ENCODE measurements around the gene TATDN3.
"Not testable (repeated sequence)": the region's sequence is repeated elsewhere in the genome, so short reads cannot be mapped to it uniquely, and the experiment has no call there.

TATDN3 gene

DNA sequence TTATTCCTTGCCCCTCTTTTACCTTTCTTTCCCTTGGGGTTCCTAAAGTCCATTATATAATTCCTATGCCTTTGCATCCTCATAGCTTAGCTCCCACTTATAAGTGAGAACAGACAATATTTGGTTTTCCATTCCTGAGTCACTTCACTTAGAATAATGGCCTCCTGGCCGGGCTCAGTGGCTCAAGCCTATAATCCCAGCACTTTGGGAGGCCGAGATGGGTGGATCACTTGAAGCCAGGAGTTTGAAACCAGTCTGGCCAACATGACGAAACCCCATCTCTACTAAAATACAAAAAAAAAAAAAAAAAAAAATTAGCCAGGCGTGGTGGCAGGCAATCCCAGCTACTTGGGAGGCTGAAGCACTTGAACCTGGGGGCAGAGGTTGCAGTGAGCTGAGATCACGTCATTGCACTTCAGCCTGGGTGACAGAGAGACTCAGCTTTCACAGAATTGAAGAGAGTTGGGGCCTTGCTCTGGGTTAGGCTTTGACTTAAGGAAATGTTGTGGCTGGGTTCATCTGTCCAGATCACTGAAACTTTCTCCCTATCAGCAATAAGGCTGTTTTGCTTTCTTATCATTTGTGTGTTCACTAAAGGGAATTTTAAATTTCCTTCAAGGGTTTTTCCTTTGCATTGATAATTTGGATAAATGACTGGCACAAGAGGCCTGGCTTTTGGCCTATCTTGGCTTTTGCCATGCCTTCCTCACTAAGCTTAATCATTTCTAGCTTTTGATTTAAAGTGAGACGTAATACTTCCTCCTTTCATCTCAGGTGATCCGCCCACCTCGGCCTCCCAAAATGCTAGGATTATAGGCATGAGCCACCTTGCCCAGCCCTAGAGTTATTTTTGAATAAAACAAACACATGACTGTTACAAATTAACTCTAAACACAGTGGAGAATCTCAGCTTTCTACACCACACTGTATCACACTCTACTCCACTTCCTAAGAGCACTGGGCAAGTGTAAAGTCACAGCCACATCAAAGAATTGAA is 41.8 kb downstream of the TATDN3 start:
- DNase-seq: not testable (repeated sequence)

DNA sequence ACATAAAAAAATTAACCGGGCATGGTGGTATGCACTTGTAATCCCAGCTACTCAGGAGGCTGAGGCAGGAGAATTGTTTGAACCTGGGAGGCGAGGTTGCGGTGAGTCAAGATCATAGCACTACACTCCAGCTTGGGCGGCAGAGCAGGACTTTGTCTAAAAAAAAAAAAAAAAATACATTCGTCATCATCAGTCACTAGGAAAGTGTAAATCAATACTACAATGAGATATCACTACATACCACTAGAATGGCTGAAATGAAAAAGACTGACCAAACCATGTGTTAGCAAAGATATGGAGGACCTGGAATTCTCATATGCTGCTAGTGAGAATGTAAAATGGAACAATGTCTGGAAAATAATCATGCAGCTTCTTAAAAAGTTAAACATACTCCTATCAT is 46.5 kb downstream of the TATDN3 start:
- DNase-seq: no peak

DNA sequence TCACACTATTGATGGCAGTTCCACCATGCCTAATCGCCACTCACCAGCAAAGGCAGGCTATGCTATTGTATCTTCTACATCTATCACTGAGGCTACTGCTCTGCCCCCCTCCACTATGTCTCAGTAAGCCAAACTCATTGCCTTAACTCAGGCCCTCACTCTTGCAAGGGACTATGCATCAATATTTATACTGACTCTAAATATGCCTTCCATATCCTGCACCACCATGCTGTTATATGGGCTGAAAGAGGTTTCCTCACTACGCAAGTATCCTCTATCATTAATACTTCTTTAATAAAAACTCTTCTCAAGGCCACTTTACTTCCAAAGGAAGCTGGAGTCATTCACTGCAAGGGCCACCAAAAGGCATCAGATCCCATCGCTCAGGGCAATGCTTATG is 52.8 kb downstream of the TATDN3 start:
- not testable (repeated sequence) for DNase-seq

DNA sequence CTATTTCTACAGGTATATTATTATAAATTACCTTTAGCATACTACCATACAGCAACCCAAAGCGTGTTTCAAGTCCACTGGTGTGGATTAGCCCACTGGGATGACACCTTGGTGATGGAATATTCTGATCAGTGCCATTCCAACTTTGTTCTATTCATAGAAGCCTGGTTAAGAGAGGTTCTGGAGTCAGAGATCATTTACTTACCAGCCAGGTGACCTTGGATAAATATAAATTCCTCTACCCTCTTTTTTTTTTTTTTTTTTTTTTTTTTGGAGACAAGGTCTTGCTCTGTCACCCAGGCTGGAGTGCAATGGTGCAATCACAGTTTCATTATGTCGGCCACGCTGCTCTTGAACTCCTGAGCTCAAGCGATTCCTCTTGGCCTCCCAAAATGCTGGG is 55.9 kb downstream of the TATDN3 start, which contains the start of gene SPATA45:
Gene SPATA45, minus strand, starts transcription at position 101 of the 400 bp plus-strand sequence. CDS start 11,500 bp downstream, outside the sequence.
- no peak for DNase-seq

DNA sequence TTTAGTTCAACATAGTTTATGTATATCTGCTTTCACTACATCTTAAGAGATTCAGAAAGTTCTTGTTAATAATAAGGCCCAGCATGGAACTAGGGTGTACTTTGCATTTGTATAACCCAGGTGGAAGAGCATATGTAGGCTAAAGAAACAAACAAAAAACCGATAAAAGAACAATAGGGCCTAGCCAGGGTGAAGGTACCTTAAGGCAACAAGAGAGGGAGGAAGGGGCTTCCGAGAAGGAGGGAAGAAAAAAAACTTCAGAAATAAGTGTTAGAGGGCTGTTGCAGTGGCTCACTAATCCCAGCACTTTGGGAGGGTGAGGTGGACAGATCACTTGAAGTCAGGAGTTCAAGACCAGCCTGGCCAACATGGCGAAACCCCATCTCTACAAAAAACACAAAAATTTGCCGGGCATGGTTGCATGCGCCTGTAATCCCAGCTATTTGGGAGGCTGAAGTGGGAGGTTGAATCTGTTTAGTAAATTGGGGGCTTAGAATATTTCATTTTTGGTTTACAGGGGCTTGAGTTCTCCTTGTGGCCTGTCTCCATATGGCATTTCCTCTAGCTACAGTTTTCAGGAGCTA is 60.5 kb downstream of the TATDN3 start:
- DNase-seq: no peak

DNA sequence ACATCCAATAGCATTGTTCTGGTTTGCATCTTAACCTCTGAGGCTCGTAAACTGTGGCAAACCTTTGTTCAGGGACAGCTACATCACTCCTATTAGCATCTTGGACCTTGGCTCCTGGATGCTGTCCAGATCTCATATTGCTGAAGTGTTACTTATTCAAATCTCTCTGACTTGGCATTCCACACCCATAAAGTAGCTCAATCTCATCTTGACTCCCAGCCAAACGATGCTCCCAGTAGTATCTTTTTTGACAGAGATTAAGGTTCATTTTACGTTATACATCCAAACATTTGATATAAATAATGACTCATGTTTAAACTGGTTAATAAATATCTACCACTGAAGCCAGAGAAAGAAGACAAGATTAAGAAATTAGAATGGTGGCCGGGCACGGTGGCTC is 62.0 kb downstream of the TATDN3 start:
- no peak for DNase-seq

DNA sequence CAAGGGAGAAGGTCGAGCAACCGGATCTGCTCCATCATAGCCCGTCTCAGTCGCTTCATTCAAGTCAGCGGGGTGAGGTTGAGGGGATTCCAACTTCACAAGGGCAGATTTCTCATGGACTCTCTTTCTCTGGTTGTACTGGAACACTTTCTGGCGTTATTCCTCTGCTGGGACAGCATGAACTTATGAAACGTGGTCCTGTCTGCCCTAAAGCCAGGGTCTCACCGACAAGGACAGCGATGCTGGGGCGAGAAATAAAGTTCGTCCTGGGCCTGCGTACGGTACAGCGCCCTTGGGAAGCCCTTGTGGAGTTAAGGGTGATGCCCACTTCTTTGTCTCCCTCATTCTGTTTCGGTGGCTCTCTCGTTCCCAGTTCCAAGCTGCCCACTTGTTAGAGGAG is 65.1 kb downstream of the TATDN3 start:
- no peak for DNase-seq

- peak; percentile 95 for DNase-seq
Observed at GRCh38 chr1:212857992-212858460, 66.3 kb downstream of the TATDN3 start, which contains the start of gene FLVCR1. TSS of gene FLVCR1 (plus strand) at chr1:212858275. CDS start at chr1:212858453, 178 bp downstream.

DNA sequence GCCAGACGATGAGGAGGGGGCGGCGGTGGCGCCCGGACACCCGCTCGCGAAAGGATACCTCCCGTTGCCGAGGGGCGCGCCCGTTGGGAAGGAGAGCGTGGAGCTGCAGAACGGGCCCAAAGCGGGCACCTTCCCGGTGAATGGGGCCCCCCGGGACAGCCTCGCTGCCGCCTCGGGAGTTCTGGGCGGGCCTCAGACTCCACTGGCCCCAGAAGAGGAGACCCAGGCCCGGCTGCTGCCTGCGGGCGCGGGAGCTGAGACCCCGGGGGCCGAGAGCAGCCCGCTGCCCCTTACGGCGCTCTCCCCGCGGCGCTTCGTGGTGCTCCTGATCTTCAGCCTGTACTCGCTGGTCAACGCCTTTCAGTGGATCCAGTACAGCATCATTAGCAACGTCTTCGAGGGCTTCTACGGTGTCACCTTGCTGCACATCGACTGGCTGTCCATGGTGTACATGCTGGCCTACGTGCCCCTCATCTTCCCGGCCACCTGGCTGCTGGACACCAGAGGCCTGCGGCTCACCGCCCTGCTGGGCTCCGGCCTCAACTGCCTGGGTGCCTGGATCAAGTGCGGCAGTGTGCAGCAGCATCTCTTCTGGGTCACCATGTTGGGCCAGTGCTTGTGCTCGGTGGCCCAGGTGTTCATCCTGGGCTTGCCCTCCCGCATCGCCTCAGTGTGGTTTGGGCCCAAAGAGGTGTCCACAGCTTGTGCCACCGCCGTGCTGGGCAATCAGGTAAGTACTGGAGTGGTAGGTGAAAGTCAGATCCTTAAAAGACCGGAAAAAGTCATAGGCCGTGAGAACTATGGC is 67.0 kb downstream of the TATDN3 start:
- DNase-seq: peak; percentile 29

- DNase-seq: no peak
Observed at GRCh38 chr1:212860713-212861581, 69.3 kb downstream of the TATDN3 start.

DNA sequence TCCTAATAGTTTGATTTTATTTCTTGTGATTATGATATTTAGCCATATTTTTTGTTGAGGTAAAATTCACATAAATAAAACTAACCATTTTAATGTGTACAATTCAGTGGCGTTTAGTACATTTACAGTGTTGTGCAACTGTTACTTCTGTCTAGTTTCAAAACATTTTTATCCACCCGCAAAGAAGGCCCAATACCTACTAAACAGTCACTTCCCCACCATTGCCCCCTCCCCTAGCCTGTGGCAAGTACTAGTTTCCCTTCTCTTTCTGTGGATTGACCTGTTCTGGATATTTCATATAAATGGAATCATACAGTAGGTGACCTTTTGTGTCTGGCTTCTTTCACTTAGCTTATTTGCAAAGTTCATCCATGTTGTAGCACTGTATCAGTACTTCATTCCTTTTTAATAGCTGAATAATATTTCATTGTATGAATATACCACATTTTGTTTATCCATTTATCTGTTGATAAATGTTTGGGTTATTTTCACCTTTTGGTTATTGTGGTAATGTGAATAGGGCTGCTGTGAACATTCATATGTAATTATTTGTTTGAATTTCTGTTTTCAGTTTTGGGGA is 70.5 kb downstream of the TATDN3 start:
- DNase-seq: no peak

DNA sequence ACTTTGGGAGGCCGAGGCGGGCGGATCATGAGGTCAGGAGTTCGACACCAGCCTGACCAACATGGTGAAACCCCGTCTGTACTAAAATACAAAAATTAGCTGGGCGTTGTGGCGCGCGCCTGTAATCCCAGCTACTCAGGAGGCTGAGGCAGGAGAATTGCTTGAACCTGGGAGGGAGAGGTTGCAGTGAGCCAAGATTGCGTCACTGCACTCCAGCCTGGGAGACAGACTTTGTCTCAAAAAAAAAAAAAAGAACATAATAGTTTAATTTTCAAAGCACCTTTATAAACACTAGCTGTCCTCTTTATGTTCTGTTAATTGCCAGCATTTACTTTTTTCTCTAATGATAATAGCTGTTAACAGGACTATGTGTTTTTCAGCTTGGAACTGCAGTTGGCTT is 71.7 kb downstream of the TATDN3 start:
- not testable (repeated sequence) for DNase-seq

GRCh38 chr1:212864201-212864600 is 72.5 kb downstream of the TATDN3 start:
- no peak for DNase-seq

All from NCI-H510A (cell line).